Germinal center (tissue), 1 donor: Measurements from ENCODE around the gene RGS14.
A peak's percentile ranks its signal among the peaks of the same experiment; 100 is the strongest.

Experiments
- DNase-seq: peaks from one replicate; pipeline ENCODE4 v3.0.0; 2012; ENCODE audit warnings: mixed read lengths, low spot score

The RGS14 gene, protein sequence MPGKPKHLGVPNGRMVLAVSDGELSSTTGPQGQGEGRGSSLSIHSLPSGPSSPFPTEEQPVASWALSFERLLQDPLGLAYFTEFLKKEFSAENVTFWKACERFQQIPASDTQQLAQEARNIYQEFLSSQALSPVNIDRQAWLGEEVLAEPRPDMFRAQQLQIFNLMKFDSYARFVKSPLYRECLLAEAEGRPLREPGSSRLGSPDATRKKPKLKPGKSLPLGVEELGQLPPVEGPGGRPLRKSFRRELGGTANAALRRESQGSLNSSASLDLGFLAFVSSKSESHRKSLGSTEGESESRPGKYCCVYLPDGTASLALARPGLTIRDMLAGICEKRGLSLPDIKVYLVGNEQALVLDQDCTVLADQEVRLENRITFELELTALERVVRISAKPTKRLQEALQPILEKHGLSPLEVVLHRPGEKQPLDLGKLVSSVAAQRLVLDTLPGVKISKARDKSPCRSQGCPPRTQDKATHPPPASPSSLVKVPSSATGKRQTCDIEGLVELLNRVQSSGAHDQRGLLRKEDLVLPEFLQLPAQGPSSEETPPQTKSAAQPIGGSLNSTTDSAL

GRCh38 chr5:177357459-177358351 is at the start of gene RGS14:
Gene RGS14, plus strand, starts transcription at chr5:177357924. Its CDS starts 101 bp downstream, at chr5:177358025.
- peak; percentile 85 for DNase-seq

DNA sequence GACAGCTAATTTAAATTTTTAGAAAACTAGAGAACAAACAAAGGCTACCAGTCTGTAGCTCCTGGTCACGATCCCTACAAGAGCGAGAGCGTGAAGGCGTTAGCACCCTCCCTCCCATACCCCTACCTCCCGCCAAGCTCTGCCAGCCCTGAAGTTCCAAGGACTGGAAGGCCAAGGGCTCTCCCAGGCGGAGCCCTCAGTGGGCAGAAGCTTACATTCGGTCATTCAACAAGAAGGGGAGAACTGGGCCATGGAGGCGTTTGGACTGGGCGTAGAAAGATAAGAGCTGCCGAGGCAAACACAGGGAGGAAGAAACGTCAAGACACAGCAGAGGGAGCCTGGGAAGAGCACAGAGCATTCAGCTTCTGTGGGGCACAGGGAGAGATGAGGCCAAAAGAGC is 49.0 kb upstream of the RGS14 start:
- DNase-seq = no peak

- peak; percentile 63 for DNase-seq
Observed at GRCh38 chr5:177309351-177310191, 48.2 kb upstream of the RGS14 start.

DNA sequence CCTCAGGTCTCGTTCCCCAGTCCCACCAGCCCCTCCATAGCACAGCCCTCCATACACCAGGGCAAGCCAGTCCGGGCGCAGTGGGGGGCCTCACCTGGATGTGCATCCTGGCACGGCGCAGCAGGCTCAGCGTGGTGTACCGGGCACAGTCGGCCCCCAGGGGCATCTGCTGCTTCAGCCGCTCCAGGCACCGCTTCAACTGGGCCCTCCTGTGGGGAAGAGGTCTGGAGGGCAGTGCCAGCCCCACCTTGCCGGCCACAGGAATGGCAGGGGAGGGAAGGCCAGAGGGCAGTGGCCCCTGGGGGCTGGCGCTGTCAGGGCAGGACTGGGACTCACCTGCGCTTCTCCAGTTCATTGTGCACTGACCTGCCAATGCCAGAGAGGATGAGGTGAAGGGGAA is 47.4 kb upstream of the RGS14 start:
- DNase-seq = no peak

GRCh38 chr5:177310757-177311391 is 46.9 kb upstream of the RGS14 start:
- peak; percentile 71 for DNase-seq

DNA sequence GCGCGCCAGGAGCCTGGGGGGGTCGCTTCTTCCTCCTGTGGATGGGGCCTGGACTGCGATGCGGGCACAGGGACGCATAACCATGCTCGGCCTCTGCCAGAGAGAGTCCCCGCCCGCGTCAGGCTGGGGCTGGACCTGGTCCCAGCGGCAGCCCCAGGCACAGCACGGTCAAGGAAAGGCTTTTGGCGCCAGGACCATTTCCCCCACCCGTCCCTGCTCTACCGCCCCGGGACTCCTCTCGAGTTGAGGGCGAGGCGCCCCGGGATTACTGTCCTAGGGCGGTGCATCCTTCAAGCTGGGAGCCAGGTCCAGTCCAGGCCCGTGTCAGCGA is 46.4 kb upstream of the RGS14 start:
- no peak for DNase-seq

GRCh38 chr5:177311723-177312648 is 45.7 kb upstream of the RGS14 start, which contains the start of gene MXD3:
Gene MXD3, minus strand, starts transcription at chr5:177311898. Its CDS starts 68 bp downstream, at chr5:177311830.
- DNase-seq = peak; percentile 96

GRCh38 chr5:177312649-177313181 is 45.0 kb upstream of the RGS14 start:
- DNase-seq = peak; percentile 56

- no peak for DNase-seq
Observed at GRCh38 chr5:177313561-177314259, 44.0 kb upstream of the RGS14 start.

- no peak for DNase-seq
Observed at GRCh38 chr5:177314376-177315342, 43.1 kb upstream of the RGS14 start.

GRCh38 chr5:177315411-177315810 is 42.3 kb upstream of the RGS14 start:
- no peak for DNase-seq

DNA sequence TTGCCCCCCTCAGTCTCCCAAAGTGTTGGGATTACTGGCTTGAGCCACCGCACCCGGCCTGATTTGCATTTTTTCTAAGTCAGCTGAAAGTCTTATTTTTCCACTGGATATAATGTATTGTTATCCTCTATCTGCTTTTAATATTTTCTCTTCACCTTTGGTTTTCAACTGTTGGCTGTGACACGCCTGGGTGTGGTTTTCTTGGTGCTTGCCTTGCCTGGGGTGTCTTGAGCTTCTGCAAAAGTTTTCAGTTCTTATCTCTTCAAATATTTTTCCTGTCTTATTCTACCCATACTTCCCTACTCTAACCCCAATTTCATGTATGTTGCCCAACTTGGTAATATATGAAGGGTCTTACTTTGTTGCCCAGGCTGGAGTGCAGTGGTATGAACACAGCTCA is 41.7 kb upstream of the RGS14 start:
- DNase-seq = no peak

GRCh38 chr5:177317959-177318377 is 39.8 kb upstream of the RGS14 start:
- DNase-seq = peak; percentile 74

GRCh38 chr5:177319913-177320588 is 37.7 kb upstream of the RGS14 start:
- no peak for DNase-seq

DNA sequence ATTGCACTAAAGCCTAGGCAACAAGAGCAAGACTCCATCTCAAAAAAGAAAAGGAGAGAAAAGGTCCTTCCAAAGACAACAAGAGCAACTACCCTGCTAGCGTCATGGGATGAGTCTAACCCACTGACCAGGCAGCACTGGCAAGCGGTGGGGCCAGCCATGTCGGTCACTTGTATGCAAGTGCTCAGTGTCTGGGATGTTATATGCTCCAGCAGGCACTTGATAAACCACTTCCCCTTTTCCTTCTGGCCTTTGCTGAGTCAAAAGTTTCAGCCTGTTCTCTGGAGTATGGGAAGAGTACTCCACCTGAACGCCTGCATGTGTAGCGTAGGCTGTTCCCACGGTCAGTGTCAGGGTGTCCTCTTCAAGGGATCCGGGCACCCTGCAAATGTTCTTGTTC is 36.8 kb upstream of the RGS14 start:
- DNase-seq = peak; percentile 28

- DNase-seq = no peak
Observed at GRCh38 chr5:177325868-177326381, 31.8 kb upstream of the RGS14 start.
